Astrocyte of the hippocampus (primary cell): ENCODE measurements around the gene HOXA10.

Source experiments
- DNase-seq: peaks from one replicate; pipeline ENCODE4 v3.0.0; 2011; ENCODE audit warnings: low read depth, low spot score

The HOXA10 gene

GRCh38 chr7:27179503-27180430 is 5.6 kb upstream of the HOXA10 start:
- peak; percentile 54 for DNase-seq

- DNase-seq: no peak
These were observed 4.9 kb upstream of the HOXA10 start for GRCh38 chr7:27179030-27179429.

- no peak for DNase-seq
These were observed 4.2 kb upstream of the HOXA10 start for GRCh38 chr7:27178366-27178765.

GRCh38 chr7:27177795-27178320 is 3.7 kb upstream of the HOXA10 start:
- no peak for DNase-seq

GRCh38 chr7:27176962-27177794 is 3.1 kb upstream of the HOXA10 start:
- DNase-seq: no peak

GRCh38 chr7:27176524-27176845 is 2.4 kb upstream of the HOXA10 start:
- DNase-seq: no peak

GRCh38 chr7:27175626-27176523 is 1.8 kb upstream of the HOXA10 start:
- no peak for DNase-seq

- DNase-seq: no peak
These were observed 930 bp upstream of the HOXA10 start for GRCh38 chr7:27174874-27175625.

- DNase-seq: no peak
These were observed 587 bp downstream of the HOXA10 start for GRCh38 chr7:27173511-27173955.

- no peak for DNase-seq
These were observed 1.2 kb downstream of the HOXA10 start for GRCh38 chr7:27172823-27173510.

- DNase-seq: no peak
These were observed 1.8 kb downstream of the HOXA10 start for GRCh38 chr7:27172315-27172774.

GRCh38 chr7:27171637-27172314 is 2.3 kb downstream of the HOXA10 start:
- DNase-seq: no peak

- no peak for DNase-seq
These were observed 2.8 kb downstream of the HOXA10 start for GRCh38 chr7:27171325-27171636.

- DNase-seq: no peak
These were observed 3.4 kb downstream of the HOXA10 start for GRCh38 chr7:27170426-27171324.

- DNase-seq: no peak
These were observed 4.3 kb downstream of the HOXA10 start for GRCh38 chr7:27169658-27170425.

- no peak for DNase-seq
These were observed 5.7 kb downstream of the HOXA10 start for GRCh38 chr7:27168265-27168947.

GRCh38 chr7:27167916-27168264 is 6.2 kb downstream of the HOXA10 start:
- no peak for DNase-seq
